Mucosa of descending colon (tissue), 3 donors: Measurements from ENCODE around the gene CLEC2B. TPM values are rescaled to one million over a fixed set of nuclear protein-coding genes. Genes with fewer than 3 reads are reported as not detected.
"Not testable (repeated sequence)": the region's sequence is repeated elsewhere in the genome, so short reads cannot be mapped to it uniquely, and the experiment has no call there.

Source experiments
- ATAC-seq: fragments of 200-7000 bp; cut with Tn5 transposase; one replicate; pipeline ENCODE4 v1.9.1; 2020; ENCODE audit warnings: mild to moderate bottlenecking, moderate library complexity
- DNase-seq, 3 donors: peaks; one replicate each; pipeline ENCODE4 v3.0.0-alpha.2; 2020
- H3K36me3 ChIP-seq: fragments of 200-600 bp; one replicate; pipeline ENCODE4 v1.8.0; 2021; ENCODE audit warnings: low read depth, mild to moderate bottlenecking
- H3K4me1 ChIP-seq: fragments of 200-600 bp; one replicate; pipeline ENCODE4 v1.8.0; 2021; ENCODE audit warnings: low read depth, mild to moderate bottlenecking
- H3K4me3 ChIP-seq: fragments of 200-600 bp; one replicate; pipeline ENCODE4 v1.8.0; 2021; ENCODE audit warnings: mild to moderate bottlenecking
- H3K9me3 ChIP-seq: fragments of 200-600 bp; one replicate; pipeline ENCODE4 v1.8.0; 2021; ENCODE audit warnings: mild to moderate bottlenecking
- intact Hi-C, 2 donors: fragments of 100-400 bp; cut with DNase I in 1 of 2; cut with micrococcal nuclease in 1 of 2; formaldehyde crosslinking; loops; one replicate each; pipeline versions ENCODE4 v1.11.0 to v1.11.1; 2022; cut with DNase I, micrococcal nuclease
- total RNA-seq, 3 donors: library from RNA; stranded (reverse); fragmentation: NEBNext Ultra II Directional in 2 of 3; extraction: Animal tissue kit (Norgen Biotek cat#: 25700) in 2 of 3; gene quantifications; one replicate each; pipeline versions ENCODE4 v1.2.1 to v1.2.4, GENCODE V29; 2021 to 2023
- TF ChIP-seq, protein P1 (sequence below): fragments of 200-600 bp; IDR thresholded peaks from one replicate; pipeline ENCODE4 v1.8.0; 2022; ENCODE audit warnings: antibody characterized with exemption, mild to moderate bottlenecking
- donor health status: DM: no; HTN: no; CAD: no; lungs with moderate emphysema.
- donor health status: DM: no; HTN: no; CAD: no.
- donor health status: DM: no; HTN: yes; CAD: no.

CLEC2B gene
- total RNA-seq, 3 donors from 2014 or later = 3.5 to 7.3 (median 6.5) TPM

GRCh38 chr12:9881246-9881645 is 12.1 kb upstream of the CLEC2B start, which contains the start of gene KLRF2:
KLRF2 (plus strand) TSS chr12:9881489; CDS start chr12:9881596, 107 bp downstream.
- Histone ChIP-seq H3K4me1 (no peaks in the 10 kb centered on the region), H3K36me3 (no peaks in the 10 kb centered on the region), H3K9me3 (no peaks in the 10 kb centered on the region), H3K4me3 (no peak within 1 kb of the TSS)
- ATAC-seq = no peak
- intact Hi-C loops = no loop called here
- no peak for DNase-seq
- TF ChIP-seq, protein P1, sequence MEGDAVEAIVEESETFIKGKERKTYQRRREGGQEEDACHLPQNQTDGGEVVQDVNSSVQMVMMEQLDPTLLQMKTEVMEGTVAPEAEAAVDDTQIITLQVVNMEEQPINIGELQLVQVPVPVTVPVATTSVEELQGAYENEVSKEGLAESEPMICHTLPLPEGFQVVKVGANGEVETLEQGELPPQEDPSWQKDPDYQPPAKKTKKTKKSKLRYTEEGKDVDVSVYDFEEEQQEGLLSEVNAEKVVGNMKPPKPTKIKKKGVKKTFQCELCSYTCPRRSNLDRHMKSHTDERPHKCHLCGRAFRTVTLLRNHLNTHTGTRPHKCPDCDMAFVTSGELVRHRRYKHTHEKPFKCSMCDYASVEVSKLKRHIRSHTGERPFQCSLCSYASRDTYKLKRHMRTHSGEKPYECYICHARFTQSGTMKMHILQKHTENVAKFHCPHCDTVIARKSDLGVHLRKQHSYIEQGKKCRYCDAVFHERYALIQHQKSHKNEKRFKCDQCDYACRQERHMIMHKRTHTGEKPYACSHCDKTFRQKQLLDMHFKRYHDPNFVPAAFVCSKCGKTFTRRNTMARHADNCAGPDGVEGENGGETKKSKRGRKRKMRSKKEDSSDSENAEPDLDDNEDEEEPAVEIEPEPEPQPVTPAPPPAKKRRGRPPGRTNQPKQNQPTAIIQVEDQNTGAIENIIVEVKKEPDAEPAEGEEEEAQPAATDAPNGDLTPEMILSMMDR = no peak

GRCh38 chr12:9880532-9881078 is 11.5 kb upstream of the CLEC2B start:
- DNase-seq (no peak), ATAC-seq (no peak)
- Histone ChIP-seq H3K4me1 (no peaks in the 10 kb centered on the region), H3K9me3 (no peaks in the 10 kb centered on the region), H3K36me3 (no peaks in the 10 kb centered on the region), H3K4me3 (no peak overlapping the region)
- intact Hi-C loops = no loop called here
- TF ChIP-seq, protein P1 = no peak

GRCh38 chr12:9876120-9876519 is 7.0 kb upstream of the CLEC2B start:
- H3K36me3 ChIP-seq, DNase-seq, ATAC-seq, H3K4me1 ChIP-seq, intact Hi-C loops, H3K9me3 ChIP-seq, H3K4me3 ChIP-seq: not testable (repeated sequence)

- TF ChIP-seq, protein P1 = no peak
- H3K36me3 ChIP-seq = no peaks in the 10 kb centered on the region
- ATAC-seq (no peak), DNase-seq (no peak)
- no peak overlapping the region for H3K4me3 ChIP-seq
- no peaks in the 10 kb centered on the region for H3K4me1 ChIP-seq
- intact Hi-C loops = no loop called here
- no peaks in the 10 kb centered on the region for H3K9me3 ChIP-seq
These were observed 3.6 kb upstream of the CLEC2B start for GRCh38 chr12:9872742-9873141.

- TF ChIP-seq, protein P1 = no peak
- Histone ChIP-seq H3K9me3 (no peaks in the 10 kb centered on the region), H3K4me3 (no peak overlapping the region), H3K4me1 (no peaks in the 10 kb centered on the region), H3K36me3 (no peaks in the 10 kb centered on the region)
- intact Hi-C loops = no loop called here
- DNase-seq (no peak), ATAC-seq (no peak)
These were observed 3.0 kb upstream of the CLEC2B start for GRCh38 chr12:9872162-9872561.

DNA sequence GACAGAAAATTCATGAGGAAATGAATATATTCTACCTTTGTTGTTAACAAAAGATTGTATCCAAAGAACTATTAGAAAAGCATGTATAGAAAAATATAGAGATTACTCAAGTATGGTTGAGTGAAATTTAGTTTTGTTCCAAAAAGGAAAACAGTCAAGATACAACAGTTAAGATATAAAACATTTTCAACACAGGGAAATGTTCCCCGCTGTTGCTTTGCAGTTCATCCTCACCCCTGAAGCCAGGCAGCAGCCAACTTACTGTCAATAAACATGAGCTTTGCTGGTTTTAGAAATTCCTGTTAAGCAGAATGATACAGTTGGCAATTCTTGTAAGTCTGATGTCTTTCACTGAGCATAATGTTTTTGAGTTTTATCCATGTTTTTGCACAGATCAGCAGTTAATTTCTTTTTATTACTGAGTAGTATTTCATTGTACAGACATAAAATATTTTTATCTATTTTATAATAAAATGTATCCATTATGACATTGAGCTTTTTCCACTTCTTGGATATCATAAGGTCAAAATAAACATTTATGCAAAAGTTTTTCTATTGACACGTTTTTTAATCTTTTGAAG is 1.2 kb upstream of the CLEC2B start:
- intact Hi-C loops = no loop called here
- no peak for DNase-seq
- H3K36me3 ChIP-seq = no peaks in the 10 kb centered on the region

More for the DNA sequence above, 1.2 kb upstream of the CLEC2B start:
- TF ChIP-seq, protein P1 = no peak
- no peak for ATAC-seq
- Histone ChIP-seq H3K4me1 (no peaks in the 10 kb centered on the region), H3K9me3 (no peaks in the 10 kb centered on the region), H3K4me3 (no peak overlapping the region)
